A549 (cell line): ENCODE data around the gene SIRT3.

Experiments used
- BHLHE40 ChIP-seq: IDR thresholded peaks from 2 replicates; pipeline ENCODE4 v1.6.1; 2012; ENCODE audit warnings: low read depth, low read length, inconsistent platforms
- CHD2 ChIP-seq: fragments of 150-350 bp; IDR thresholded peaks from 2 replicates; pipeline ENCODE4 v1.6.1; 2014; ENCODE audit warnings: low read length; ENCODE audit not compliant: partially characterized antibody
- KDM1A ChIP-seq: fragments of 200-600 bp; sonication (generic); IDR thresholded peaks from 2 replicates; pipeline ENCODE4 v1.6.1; 2016; ENCODE audit warnings: low read depth, mild to moderate bottlenecking
- POLR2A ChIP-seq: IDR thresholded peaks from 2 replicates; pipeline ENCODE4 v1.6.1; 2012; ENCODE audit warnings: mild to moderate bottlenecking, low read length
- RFX5 ChIP-seq: fragments of 450-650 bp; IDR thresholded peaks from 2 replicates; pipeline ENCODE4 v1.7.1; 2014; ENCODE audit warnings: antibody characterized with exemption, mild to moderate bottlenecking, moderate library complexity
- SREBF2 ChIP-seq: fragments of 450-650 bp; IDR thresholded peaks from 2 replicates; pipeline ENCODE4 v1.6.1; 2014; ENCODE audit warnings: mild to moderate bottlenecking, moderate library complexity
- ZFP36 ChIP-seq: fragments of 450-650 bp; IDR thresholded peaks from 2 replicates; pipeline ENCODE4 v1.6.1; 2014; ENCODE audit warnings: borderline replicate concordance; ENCODE audit not compliant: partially characterized antibody
- TF ChIP-seq, protein P1 (sequence below): fragments of >200 bp; sonication (Bioruptor Twin); formaldehyde crosslinking; IDR thresholded peaks from 3 replicates; pipeline ENCODE4 v1.5.1; 2016
- TF ChIP-seq, protein P2 (sequence below): IDR thresholded peaks from 2 replicates; pipeline ENCODE4 v1.6.1; 2012
- TF ChIP-seq, protein P3 (sequence below): fragments of 150-350 bp; IDR thresholded peaks from 2 replicates; pipeline ENCODE4 v1.6.1; 2014; ENCODE audit warnings: low read depth, mild to moderate bottlenecking, low read length
- TF ChIP-seq, protein P4 (sequence below): fragments of >200 bp; sonication (Bioruptor Twin); formaldehyde crosslinking; IDR thresholded peaks from 2 replicates; pipeline ENCODE4 v1.6.1; 2016
- TF ChIP-seq, protein P5 (sequence below): IDR thresholded peaks from 2 replicates; pipeline ENCODE4 v1.6.1; 2012

DNA sequence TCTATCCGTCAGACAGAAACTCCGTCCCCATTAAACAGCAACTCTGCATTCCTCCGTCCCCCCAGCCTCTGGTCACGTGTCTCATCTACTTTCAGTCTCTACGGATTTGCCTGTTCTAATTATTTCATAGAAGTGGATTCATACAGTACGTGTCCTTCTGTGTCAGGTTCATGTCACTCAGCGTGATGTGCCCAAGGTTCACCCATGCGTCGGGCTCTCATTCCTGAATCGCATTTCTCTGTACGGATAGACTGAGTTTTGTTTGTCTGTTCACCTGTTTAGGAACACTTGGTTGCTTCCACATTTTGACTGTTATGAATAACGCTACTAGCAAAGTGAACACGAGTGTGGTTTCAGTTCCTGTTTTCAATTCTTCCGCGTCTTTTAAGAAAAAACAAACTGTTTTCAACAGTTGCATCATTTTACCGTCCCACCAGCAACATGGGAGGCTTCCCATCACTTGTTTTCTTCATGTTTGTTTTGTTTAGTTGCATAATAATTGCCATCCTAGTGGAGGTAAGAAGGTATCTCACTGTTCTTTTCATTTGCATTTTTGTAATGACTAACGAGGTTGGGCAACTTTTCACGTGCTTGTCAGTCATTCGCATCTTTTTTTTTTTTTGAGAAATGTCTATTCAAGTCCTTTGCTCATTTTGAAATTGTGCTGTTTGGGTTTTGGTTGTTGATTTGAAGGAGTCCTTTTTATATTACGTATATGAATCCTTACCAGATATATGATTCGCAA, 33.2 kb upstream of the SIRT3 start:
- TF ChIP-seq, protein P1, sequence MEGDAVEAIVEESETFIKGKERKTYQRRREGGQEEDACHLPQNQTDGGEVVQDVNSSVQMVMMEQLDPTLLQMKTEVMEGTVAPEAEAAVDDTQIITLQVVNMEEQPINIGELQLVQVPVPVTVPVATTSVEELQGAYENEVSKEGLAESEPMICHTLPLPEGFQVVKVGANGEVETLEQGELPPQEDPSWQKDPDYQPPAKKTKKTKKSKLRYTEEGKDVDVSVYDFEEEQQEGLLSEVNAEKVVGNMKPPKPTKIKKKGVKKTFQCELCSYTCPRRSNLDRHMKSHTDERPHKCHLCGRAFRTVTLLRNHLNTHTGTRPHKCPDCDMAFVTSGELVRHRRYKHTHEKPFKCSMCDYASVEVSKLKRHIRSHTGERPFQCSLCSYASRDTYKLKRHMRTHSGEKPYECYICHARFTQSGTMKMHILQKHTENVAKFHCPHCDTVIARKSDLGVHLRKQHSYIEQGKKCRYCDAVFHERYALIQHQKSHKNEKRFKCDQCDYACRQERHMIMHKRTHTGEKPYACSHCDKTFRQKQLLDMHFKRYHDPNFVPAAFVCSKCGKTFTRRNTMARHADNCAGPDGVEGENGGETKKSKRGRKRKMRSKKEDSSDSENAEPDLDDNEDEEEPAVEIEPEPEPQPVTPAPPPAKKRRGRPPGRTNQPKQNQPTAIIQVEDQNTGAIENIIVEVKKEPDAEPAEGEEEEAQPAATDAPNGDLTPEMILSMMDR = no peak
- TF ChIP-seq, protein P2, sequence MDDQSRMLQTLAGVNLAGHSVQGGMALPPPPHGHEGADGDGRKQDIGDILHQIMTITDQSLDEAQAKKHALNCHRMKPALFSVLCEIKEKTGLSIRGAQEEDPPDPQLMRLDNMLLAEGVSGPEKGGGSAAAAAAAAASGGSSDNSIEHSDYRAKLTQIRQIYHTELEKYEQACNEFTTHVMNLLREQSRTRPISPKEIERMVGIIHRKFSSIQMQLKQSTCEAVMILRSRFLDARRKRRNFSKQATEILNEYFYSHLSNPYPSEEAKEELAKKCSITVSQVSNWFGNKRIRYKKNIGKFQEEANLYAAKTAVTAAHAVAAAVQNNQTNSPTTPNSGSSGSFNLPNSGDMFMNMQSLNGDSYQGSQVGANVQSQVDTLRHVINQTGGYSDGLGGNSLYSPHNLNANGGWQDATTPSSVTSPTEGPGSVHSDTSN = no peak
- no peak for TF ChIP-seq ZFP36
- no peak for TF ChIP-seq CHD2
- TF ChIP-seq BHLHE40 = no peak
- TF ChIP-seq POLR2A = no peak
- no peak for TF ChIP-seq SREBF2
- TF ChIP-seq, protein P3, sequence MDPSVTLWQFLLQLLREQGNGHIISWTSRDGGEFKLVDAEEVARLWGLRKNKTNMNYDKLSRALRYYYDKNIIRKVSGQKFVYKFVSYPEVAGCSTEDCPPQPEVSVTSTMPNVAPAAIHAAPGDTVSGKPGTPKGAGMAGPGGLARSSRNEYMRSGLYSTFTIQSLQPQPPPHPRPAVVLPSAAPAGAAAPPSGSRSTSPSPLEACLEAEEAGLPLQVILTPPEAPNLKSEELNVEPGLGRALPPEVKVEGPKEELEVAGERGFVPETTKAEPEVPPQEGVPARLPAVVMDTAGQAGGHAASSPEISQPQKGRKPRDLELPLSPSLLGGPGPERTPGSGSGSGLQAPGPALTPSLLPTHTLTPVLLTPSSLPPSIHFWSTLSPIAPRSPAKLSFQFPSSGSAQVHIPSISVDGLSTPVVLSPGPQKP = no peak
- TF ChIP-seq, protein P4, sequence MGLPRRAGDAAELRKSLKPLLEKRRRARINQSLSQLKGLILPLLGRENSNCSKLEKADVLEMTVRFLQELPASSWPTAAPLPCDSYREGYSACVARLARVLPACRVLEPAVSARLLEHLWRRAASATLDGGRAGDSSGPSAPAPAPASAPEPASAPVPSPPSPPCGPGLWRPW = no peak
- TF ChIP-seq, protein P5, sequence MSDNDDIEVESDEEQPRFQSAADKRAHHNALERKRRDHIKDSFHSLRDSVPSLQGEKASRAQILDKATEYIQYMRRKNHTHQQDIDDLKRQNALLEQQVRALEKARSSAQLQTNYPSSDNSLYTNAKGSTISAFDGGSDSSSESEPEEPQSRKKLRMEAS = no peak
- TF ChIP-seq KDM1A = no peak
- no peak for TF ChIP-seq RFX5
